ACHN (cell line): Measurements from ENCODE around the gene ATXN10.

Source experiments
- DNase-seq: peaks from one replicate; pipeline ENCODE4 v3.0.0-alpha.2; 2015
- in situ Hi-C: cut with HindIII; loops from 2 replicates; pipeline ENCODE4 v1.10.0; 2017; ENCODE audit warnings: low sequenced_read_pairs, low pct_ligation_motif_present, low pct_unique_long_range_greater_than_20kb

ATXN10 gene

GRCh38 chr22:45857519-45857918, 185.9 kb downstream of the ATXN10 start:
- DNase-seq = no peak
- in situ Hi-C loops = no loop called here

GRCh38 chr22:45859231-45860161, 187.9 kb downstream of the ATXN10 start:
- no peak for DNase-seq
- in situ Hi-C loops = no loop called here

- in situ Hi-C loops = no loop called here
- no peak for DNase-seq
Measured at GRCh38 chr22:45860201-45860600, 188.6 kb downstream of the ATXN10 start.

- no peak for DNase-seq
- in situ Hi-C loops = no loop called here
Measured at GRCh38 chr22:45861259-45861658, 189.6 kb downstream of the ATXN10 start.

- in situ Hi-C loops = no loop called here
- peak; percentile 53 for DNase-seq
Measured at GRCh38 chr22:45863981-45864751, 192.5 kb downstream of the ATXN10 start.

- DNase-seq = no peak
- in situ Hi-C loops = no loop called here
Measured at GRCh38 chr22:45864959-45865476, 193.4 kb downstream of the ATXN10 start.

GRCh38 chr22:45865561-45866125, 194.0 kb downstream of the ATXN10 start:
- DNase-seq = no peak
- in situ Hi-C loops = no loop called here

- no peak for DNase-seq
- in situ Hi-C loops = no loop called here
Measured at GRCh38 chr22:45866126-45866645, 194.6 kb downstream of the ATXN10 start.

- in situ Hi-C loops = no loop called here
- no peak for DNase-seq
Measured at GRCh38 chr22:45866646-45867117, 195.0 kb downstream of the ATXN10 start.

GRCh38 chr22:45867118-45867905, 195.7 kb downstream of the ATXN10 start:
- DNase-seq = peak; percentile 20
- in situ Hi-C loops = no loop called here

GRCh38 chr22:45867906-45868555, 196.4 kb downstream of the ATXN10 start:
- no peak for DNase-seq
- in situ Hi-C loops = no loop called here

- in situ Hi-C loops = no loop called here
- no peak for DNase-seq
Measured at GRCh38 chr22:45868571-45869339, 197.1 kb downstream of the ATXN10 start.

GRCh38 chr22:45869340-45869847, 197.8 kb downstream of the ATXN10 start:
- in situ Hi-C loops = no loop called here
- DNase-seq = no peak

GRCh38 chr22:45870011-45870410, 198.4 kb downstream of the ATXN10 start:
- no peak for DNase-seq
- in situ Hi-C loops = no loop called here

- in situ Hi-C loops = no loop called here
- DNase-seq = no peak
Measured at GRCh38 chr22:45871721-45872120, 200.1 kb downstream of the ATXN10 start.

GRCh38 chr22:45872659-45873263, 201.1 kb downstream of the ATXN10 start:
- no peak for DNase-seq
- in situ Hi-C loops = no loop called here
